ENCODE data around the gene NPY4R. TPM values are rescaled to one million over a fixed set of nuclear protein-coding genes. Genes with fewer than 3 reads are reported as not detected.
"Not testable (repeated sequence)": the region's sequence is repeated elsewhere in the genome, so short reads cannot be mapped to it uniquely, and the experiment has no call there.

Gene NPY4R, protein sequence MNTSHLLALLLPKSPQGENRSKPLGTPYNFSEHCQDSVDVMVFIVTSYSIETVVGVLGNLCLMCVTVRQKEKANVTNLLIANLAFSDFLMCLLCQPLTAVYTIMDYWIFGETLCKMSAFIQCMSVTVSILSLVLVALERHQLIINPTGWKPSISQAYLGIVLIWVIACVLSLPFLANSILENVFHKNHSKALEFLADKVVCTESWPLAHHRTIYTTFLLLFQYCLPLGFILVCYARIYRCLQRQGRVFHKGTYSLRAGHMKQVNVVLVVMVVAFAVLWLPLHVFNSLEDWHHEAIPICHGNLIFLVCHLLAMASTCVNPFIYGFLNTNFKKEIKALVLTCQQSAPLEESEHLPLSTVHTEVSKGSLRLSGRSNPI
- under 1 TPM in 4 of 5 donors, not detected in 1; 0.37 to 0.81 (median 0.62) TPM for polyA plus RNA-seq (ENCODE audit: insufficient read depth in 1 of 5, insufficient read length in 5 of 5, low replicate concordance in 1 of 5)
- long read RNA-seq, donor 1, result 0 reads
- long read RNA-seq, donor 2, partial matches to known transcripts, result 0 of 1 reads
- long read RNA-seq, donor 2, other reads (novel, unspliced or antisense), result 0 of 1 reads
- long read RNA-seq, donor 3, result 0 reads
- long read RNA-seq, donor 4, result 0 reads
- long read RNA-seq, donor 5, result 0 reads
- long read RNA-seq, donor 6, result 0 reads
- long read RNA-seq, donor 7, result 0 reads
- long read RNA-seq, donor 8, result 0 reads

GRCh38 chr10:46465765-46466164 is at the start of gene NPY4R:
NPY4R (minus strand) TSS chr10:46465958; CDS start chr10:46462635, 3,323 bp downstream.
- not testable (repeated sequence) for DNase-seq

GRCh38 chr10:46515366-46515765 is 49.6 kb upstream of the NPY4R start:
- DNase-seq, result no peak

DNA sequence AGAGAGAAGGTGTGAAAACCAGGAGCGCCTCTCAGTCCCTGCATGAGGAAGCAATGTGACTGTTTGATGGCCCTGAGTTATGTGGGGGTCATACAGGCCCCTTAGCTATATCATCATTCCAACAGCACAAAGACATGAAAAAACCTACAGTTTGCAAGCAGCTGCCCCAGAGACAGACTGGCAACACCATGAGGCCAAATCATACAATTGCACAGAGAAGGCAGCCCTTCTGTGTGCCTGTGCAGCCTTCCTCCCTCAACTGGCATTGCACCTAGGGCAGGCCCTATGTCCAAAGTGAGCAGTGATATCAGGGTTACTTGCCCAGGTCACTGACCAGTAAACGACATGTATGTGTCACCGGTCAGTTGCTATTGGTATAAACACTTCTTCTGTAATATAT is 49.1 kb upstream of the NPY4R start:
- no peak for DNase-seq

- DNase-seq, result no peak
Measured at GRCh38 chr10:46514431-46514861, 48.7 kb upstream of the NPY4R start.

DNA sequence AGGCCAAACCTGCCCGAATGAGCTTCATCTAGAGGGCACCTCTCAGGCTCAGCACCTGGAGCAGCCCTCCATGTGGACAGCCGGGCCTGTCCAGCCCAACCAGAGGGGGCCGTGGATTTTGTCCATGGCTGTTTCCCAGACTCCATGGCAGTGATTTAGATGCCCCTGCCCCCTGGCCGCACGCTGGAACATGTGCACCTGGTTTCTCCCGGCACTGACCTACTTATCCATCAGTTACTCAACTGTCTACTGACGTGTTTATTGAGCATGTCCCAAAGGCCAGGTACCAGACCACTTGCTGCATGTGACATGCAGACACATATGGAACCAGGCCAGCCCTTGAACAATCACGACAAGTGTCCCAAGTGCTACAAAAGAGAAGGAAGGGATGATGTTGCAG is 47.6 kb upstream of the NPY4R start:
- DNase-seq, result not testable (repeated sequence)

DNA sequence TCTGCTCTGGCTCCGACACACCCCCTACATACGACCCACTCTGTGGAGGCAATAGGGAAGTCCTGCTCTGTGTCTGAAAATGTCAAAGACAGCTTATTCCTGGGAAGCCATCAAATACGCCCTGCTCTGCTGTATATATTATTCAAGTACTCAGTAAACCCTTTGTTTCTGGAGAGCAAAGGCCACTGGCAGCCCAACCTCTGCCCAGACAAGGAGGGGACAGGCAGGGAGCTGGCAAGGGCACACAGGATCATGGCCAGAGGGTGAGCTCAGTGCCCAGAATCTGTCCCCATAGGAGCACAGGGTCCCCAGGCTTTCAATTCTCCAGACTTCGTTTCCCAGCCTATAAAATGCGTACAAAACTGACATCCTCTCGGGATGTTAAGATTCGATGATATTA is 47.0 kb upstream of the NPY4R start:
- DNase-seq, result not testable (repeated sequence)

DNA sequence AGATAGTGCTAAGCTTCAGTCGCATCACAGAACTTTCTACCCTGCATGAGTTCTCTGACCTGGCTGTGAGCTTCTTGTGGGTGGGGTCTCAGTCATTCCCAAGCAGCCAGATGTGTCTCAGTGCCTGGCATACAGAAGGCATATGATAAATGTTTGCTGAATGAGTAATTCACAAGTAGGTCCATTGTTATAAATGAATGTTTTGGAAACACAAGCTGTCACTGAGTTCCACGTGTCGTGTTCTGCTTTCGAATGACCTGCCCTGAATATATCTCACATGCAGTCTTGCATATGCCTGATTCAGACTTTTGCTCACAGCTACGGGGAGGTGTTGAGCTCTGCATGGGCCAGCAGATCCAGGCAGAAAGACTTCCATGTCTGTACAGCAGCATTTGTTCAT is 46.2 kb upstream of the NPY4R start:
- DNase-seq, result not testable (repeated sequence)

GRCh38 chr10:46499990-46500389 is 34.2 kb upstream of the NPY4R start:
- DNase-seq, result not testable (repeated sequence)

DNA sequence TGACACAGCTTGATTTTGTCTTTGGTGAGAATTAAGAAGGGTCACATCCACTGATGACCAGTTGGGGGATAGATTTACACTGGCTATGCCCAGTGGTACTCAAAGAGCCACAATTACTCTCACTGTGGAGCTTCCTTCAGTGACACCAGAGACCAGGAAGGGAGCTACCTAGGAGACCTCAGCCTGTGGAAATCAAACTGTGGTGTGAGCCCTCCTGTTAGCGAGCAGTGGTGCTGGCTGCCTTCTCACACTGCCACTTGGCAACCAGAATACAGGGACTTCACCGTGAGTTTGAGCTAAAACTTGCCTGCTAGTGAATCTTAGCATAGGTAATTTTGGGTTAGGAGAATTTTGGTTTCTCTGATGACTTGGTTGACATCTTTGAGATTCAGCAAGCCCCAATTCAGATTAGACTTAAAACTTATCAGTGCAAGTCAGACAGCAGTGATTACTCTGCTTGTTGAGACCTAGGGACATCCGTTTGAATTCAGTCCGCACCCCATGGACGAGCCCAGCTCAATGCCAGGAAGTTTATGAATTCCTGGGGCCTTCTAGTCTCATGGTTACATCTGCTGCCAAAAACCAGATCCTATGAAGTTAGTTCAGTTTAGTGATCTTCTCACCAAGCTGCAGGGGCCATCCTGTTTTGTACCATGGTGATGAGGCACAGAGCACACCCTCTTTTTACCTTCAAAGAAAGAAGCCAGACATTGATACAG is 33.4 kb upstream of the NPY4R start:
- DNase-seq, result not testable (repeated sequence)

DNA sequence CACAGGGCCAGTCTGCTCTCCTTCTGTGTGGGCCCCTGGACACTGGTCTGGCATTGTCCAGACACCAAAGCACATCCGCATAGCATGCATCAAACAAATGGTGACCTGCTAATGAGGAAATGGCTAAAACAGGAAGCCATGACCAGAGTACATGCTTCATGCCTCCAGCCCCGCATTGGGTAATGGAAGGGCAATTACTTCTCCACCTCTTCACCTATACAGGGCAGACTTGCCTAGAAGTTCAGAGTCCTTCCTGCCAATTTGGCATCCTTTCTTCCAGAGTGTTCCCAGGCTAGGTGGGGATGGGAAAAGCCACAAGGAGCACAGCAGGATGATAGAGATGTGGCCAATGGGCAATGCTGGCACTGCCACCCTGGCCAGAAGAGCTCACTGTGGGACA is 32.1 kb upstream of the NPY4R start:
- not testable (repeated sequence) for DNase-seq

DNA sequence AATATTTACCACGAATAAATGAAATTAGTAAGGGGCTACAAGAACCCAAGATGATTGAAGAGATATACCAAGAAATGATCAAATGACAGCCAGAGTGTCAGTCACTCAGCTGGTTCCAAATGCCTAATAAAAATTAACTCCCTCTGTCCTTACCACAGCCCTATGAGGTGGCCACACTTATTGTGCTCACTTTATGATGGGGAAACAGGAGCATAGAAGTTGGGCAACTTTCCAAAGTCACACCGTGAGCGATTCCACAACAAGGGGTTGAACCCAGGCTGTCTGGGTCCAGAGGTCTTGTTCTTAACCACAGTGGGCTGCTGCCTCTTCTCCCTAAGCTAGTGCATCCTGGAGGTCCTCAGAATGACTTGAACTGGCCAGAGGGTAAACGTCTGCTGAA is 31.6 kb upstream of the NPY4R start:
- not testable (repeated sequence) for DNase-seq

DNA sequence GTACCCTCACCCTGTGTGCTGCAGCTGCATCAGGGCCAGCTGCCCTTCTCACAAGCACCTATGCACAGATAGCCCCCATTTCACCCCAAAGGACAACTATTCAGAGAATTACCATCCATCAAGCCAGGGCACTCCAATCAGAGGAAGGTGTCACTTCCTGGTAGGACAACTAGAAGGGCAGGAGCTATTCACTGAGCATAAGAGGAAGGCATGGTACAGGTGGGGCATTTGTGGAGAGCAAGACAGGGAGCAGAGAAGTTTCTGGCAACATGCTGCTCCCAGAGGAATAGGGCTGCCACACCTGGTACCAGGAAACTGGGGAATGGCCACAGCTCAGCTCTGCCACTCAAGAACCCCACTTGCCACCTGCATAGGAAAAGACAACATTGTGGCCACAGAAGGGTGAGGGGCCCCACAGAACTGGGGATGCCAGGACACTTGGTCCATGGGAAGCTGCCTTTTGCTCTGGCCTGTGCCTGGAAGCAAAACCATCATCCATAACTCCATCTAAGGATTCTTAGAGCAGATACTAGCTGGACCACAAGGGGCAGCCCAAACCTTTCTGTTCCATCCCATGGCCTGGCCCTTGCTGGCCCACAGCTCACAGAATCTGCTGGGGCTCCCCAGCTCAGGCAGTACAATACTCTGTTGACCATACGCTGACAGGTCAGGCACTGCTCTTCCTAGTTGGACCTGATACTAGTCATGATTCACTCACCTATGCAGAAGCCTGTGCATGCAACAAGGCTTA is 25.8 kb upstream of the NPY4R start:
- DNase-seq, result not testable (repeated sequence)

DNA sequence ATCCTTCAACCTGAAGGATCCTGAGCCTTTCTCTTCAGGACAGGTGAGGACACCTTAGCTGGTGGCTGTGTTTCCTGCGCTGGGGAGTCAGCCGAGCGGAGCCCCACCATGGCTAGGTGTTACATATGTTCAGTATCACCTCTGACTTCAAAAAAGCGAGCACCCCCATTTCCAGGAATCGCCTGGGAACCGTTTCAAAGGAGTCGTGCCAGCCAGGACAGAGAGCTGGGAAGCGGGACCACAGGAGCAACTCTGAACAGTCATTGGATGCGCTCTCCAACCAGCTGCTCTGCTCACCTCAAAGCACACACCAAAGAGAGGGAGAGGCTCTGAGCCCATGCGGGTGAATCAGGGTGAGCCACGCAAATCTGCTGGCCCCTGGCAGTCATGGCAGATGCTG is 24.5 kb upstream of the NPY4R start:
- not testable (repeated sequence) for DNase-seq

DNA sequence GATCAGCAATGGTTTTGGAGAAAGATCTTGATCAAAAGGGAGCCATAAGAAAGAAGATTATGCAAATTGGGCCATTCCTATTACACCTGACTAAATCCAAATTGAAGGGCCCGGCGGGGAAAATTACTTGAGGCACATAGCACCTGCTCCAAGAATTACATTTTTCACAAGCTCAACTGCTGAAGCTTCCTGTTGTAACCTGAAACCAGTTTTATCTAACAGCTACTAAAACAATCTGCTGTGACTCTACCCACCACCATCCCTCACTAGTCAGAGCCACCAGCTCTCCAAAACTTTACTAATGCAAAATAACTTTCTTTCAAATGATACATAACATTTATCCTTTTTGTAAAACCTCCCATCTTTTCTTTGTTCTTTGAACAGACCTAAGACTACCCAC is 20.7 kb upstream of the NPY4R start:
- not testable (repeated sequence) for DNase-seq

- DNase-seq, result not testable (repeated sequence)
Measured at GRCh38 chr10:46474746-46475320, 9.1 kb upstream of the NPY4R start.

DNA sequence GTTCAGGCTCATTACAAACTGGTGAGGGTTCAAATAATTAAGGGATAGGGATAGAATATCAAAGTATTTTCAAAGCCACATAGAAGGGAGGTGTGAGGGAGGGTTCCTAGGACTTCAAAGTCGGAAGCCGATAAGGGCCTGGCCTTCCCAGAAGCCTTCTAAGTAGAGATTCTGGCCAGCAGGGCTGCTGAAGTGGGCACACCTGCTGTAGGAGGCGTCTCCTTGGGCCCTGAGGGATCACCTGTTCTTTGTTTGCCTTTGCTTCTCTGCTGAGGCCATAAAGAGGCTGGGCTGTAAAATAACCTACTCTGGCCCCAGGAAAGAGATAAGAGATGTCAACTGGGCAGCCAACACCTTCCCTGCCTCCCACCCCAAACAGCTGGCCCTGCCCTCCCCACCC is 8.0 kb upstream of the NPY4R start:
- DNase-seq, result not testable (repeated sequence)

GRCh38 chr10:46470134-46470533 is 4.4 kb upstream of the NPY4R start:
- not testable (repeated sequence) for DNase-seq

- not testable (repeated sequence) for DNase-seq
Measured at GRCh38 chr10:46468119-46468809, 2.5 kb upstream of the NPY4R start.

DNA sequence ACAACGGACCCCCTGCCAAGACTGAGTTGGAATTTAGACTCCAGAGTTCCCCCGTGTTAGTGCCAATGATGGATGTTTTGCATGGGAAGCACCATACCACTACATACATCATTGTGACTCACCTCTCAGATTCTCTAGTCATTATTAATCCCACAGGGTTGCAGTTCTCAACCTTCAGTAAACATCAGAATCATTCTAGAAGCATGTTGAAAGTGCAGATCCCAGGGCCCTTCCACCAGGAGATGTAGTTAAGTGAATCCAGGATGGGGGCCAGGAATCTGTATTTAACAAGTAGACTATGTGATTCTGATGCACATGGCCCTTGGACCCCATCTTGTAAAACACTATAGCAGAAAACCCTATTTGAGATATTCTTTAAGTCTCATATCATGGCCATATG is 2.1 kb downstream of the NPY4R start:
- not testable (repeated sequence) for DNase-seq

- not testable (repeated sequence) for DNase-seq
Measured at GRCh38 chr10:46462276-46462675, 3.5 kb downstream of the NPY4R start.

All from right lung (tissue), 10 donors.